Large intestine (tissue), 3 donors: ENCODE data around the gene AP5S1. TPM values are rescaled to one million over a fixed set of nuclear protein-coding genes. Genes with fewer than 3 reads are reported as not detected.

Experiments used
- DNase-seq, 2 donors: peaks; one replicate each; pipeline versions ENCODE4 v3.0.0 to v3.0.0-alpha.2; 2013
- H3K27ac ChIP-seq: one replicate; pipeline ENCODE4 v1.5.1; 2013; ENCODE audit warnings: low read length
- H3K27me3 ChIP-seq: 2 replicates; pipeline ENCODE4 v1.6.1; 2013; ENCODE audit warnings: low read length; ENCODE audit not compliant: control insufficient read depth, insufficient read depth
- H3K36me3 ChIP-seq: 2 replicates; pipeline ENCODE4 v1.6.1; 2013; ENCODE audit warnings: low read length; ENCODE audit not compliant: control insufficient read depth, insufficient read depth
- H3K4me1 ChIP-seq: one replicate; pipeline ENCODE4 v1.6.1; 2013; ENCODE audit warnings: low read length; ENCODE audit not compliant: control insufficient read depth, insufficient read depth
- H3K4me3 ChIP-seq: one replicate; pipeline ENCODE4 v1.5.1; 2013; ENCODE audit warnings: low read length
- H3K9me3 ChIP-seq: one replicate; pipeline ENCODE4 v1.6.1; 2013; ENCODE audit warnings: mild to moderate bottlenecking, low read depth, low read length, moderate library complexity; ENCODE audit not compliant: control insufficient read depth
- WGBS: methylation state at CpG from one replicate; pipeline ENCODE4 v1.1.5; 2013; ENCODE audit warnings: low lambda C conversion rate; ENCODE audit not compliant: insufficient coverage; 5-methylcytosine and 5-hydroxymethylcytosine counted together
- polyA plus RNA-seq: library from polyadenylated mRNA; unstranded; fragments of 120-200 nt; gene quantifications from one replicate; pipeline ENCODE4 v1.2.1, GENCODE V29; 2013

Gene AP5S1
- polyA plus RNA-seq, 1 donor: 8.2 TPM

DNA sequence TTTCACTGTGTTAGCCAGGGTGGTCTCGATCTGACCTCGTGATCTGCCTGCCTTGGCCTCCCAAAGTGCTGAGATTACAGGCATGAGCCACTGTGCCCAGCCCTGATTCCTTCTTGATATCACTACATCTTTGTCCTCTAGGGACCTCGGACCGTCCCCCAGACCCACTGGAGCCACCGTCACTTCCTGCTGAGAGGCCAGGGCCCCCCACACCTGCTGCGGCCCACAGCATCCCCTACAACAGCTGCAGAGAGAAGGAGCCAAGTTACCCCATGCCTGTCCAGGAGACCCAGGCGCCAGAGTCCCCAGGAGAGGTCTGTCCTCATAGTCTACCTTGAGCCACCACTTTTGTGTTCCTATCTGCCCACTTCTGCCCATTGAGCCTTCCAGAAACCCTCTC is 40.8 kb downstream of the AP5S1 start:
- no peaks in the 10 kb centered on the region for H3K9me3 ChIP-seq
- no peak overlapping the region for H3K27ac ChIP-seq
- WGBS: no CpG with 5 or more reads among the region's 7 CpGs
- no peaks in the 10 kb centered on the region for H3K27me3 ChIP-seq
- no peaks in the 10 kb centered on the region for H3K4me1 ChIP-seq
- H3K4me3 ChIP-seq: no peak overlapping the region
- H3K36me3 ChIP-seq: peaks cover 76% of the 10 kb centered on the region
- no peak for DNase-seq

DNA sequence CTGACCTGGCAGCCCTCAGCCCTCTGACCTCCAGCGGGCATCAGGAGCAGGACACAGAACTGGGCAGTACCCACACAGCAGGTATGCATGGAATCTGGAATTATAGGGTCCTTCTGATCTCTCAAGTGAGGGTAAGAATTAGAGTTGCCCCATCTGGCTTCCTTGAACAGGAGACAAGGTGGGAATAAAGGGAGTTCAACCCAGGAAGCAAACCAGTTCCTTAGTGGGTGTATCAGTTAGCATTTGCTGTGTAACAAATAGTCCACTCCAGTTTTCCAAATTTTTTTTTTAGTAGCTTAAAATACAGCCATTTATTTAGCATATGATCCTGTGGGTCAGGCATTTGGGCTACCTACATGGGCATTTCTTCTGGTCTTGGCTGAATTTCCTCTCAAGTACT is 42.0 kb downstream of the AP5S1 start:
- Histone ChIP-seq H3K27ac (no peak overlapping the region), H3K9me3 (no peaks in the 10 kb centered on the region), H3K27me3 (no peaks in the 10 kb centered on the region), H3K4me3 (no peak overlapping the region), H3K36me3 (peaks cover 76% of the 10 kb centered on the region), H3K4me1 (no peaks in the 10 kb centered on the region)
- no peak for DNase-seq
- WGBS: no CpG with 5 or more reads among the region's 1 CpG

DNA sequence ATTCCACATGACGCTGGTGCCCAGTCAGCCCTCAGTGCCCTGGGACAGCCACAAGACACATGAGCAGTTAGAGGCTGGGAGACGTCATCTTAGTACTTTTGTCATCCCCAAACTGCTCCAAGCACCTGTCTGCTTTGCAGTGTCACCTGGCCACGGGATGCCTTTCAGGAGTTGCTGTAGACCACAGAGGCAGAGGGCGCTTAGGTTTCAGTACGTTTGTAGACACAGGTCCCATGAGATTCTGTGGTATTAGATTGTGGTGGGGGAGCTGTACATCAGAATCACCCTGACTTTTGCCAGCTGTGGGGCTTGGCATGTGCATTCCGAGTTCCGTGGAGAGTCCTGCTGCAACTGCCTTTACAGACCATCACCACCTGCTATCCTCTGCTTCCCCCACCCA is 43.0 kb downstream of the AP5S1 start:
- WGBS: no CpG with 5 or more reads among the region's 7 CpGs
- DNase-seq: no peak
- H3K27me3 ChIP-seq: no peaks in the 10 kb centered on the region
- H3K27ac ChIP-seq: no peak overlapping the region
- peaks cover 74% of the 10 kb centered on the region for H3K36me3 ChIP-seq
- H3K4me1 ChIP-seq: no peaks in the 10 kb centered on the region
- no peak overlapping the region for H3K4me3 ChIP-seq
- no peaks in the 10 kb centered on the region for H3K9me3 ChIP-seq

DNA sequence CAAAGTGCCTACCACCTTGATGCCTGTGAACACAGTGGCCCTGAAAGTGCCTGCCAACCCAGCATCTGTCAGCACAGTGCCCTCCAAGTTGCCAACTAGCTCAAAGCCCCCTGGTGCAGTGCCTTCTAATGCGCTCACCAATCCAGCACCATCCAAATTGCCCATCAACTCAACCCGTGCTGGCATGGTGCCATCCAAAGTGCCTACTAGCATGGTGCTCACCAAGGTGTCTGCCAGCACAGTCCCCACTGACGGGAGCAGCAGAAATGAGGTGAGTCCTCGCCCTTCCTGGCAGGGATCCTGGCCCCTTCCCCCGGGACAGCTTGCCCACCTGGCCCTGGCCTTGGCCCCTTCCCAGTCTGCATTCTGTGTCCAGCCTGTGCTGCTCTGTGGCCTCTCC is 44.2 kb downstream of the AP5S1 start:
- WGBS: no CpG with 5 or more reads among the region's 5 CpGs
- H3K36me3 ChIP-seq: peaks cover 71% of the 10 kb centered on the region
- H3K27me3 ChIP-seq: no peaks in the 10 kb centered on the region
- no peaks in the 10 kb centered on the region for H3K9me3 ChIP-seq
- no peaks in the 10 kb centered on the region for H3K4me1 ChIP-seq
- H3K4me3 ChIP-seq: no peak overlapping the region
- H3K27ac ChIP-seq: no peak overlapping the region
- no peak for DNase-seq

DNA sequence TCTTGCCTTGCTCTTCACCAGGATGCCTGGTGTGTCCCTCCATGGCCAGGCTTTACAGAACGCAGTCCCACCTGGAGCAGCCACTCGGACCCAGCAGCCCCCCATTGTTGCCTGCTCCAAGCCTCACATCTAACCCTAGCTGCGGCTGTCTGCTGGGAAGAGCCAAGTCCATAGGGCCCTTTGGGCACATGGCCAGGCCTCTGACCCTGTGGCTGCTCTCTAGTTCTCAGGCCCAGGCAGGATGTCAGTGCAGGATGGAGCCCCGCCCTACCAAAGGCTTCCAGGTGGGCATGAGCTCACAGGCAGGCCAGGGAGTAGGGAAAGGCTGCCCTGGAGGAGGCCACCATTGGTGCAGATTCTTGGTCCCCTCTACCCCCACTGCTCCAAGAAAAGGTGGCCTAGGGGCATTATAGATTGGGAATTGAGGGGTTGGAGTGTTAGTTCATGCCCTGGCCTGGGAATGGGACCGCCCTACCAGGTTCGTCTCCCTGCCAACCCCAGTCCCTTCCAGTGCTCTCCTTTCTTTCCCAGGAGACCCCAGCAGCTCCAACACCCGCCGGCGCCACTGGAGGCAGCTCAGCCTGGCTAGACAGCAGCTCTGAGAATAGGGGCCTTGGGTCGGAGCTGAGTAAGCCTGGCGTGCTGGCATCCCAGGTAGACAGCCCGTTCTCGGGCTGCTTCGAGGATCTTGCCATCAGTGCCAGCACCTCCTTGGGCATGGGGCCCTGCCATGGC is 45.0 kb downstream of the AP5S1 start:
- H3K4me1 ChIP-seq: no peaks in the 10 kb centered on the region
- no peaks in the 10 kb centered on the region for H3K9me3 ChIP-seq
- no peak overlapping the region for H3K27ac ChIP-seq
- peaks cover 75% of the 10 kb centered on the region for H3K36me3 ChIP-seq
- H3K4me3 ChIP-seq: no peak overlapping the region
- no peak for DNase-seq
- no CpG with 5 or more reads among the region's 14 CpGs for WGBS
- H3K27me3 ChIP-seq: no peaks in the 10 kb centered on the region

DNA sequence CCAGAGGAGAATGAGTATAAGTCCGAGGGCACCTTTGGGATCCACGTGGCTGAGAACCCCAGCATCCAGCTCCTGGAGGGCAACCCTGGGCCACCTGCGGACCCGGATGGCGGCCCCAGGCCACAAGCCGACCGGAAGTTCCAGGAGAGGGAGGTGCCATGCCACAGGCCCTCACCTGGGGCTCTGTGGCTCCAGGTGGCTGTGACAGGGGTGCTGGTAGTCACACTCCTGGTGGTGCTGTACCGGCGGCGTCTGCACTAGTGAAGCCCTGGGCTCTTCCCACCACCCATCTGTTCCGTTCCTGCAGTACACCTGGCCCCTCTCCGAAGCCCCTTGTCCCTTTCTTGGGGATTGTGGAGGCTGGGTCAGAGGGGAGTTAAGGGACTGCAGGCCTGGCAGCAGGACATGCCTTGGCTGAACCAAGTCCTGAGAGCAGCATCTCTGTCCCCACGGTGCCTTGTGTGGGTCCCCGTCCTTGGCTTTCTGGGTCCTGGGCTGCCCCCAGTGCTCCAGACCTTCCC is 45.6 kb downstream of the AP5S1 start:
- no CpG with 5 or more reads among the region's 14 CpGs for WGBS
- no peak for DNase-seq
- Histone ChIP-seq H3K27me3 (no peaks in the 10 kb centered on the region), H3K4me1 (no peaks in the 10 kb centered on the region), H3K4me3 (no peak overlapping the region), H3K9me3 (no peaks in the 10 kb centered on the region), H3K36me3 (peaks cover 75% of the 10 kb centered on the region), H3K27ac (no peak overlapping the region)

DNA sequence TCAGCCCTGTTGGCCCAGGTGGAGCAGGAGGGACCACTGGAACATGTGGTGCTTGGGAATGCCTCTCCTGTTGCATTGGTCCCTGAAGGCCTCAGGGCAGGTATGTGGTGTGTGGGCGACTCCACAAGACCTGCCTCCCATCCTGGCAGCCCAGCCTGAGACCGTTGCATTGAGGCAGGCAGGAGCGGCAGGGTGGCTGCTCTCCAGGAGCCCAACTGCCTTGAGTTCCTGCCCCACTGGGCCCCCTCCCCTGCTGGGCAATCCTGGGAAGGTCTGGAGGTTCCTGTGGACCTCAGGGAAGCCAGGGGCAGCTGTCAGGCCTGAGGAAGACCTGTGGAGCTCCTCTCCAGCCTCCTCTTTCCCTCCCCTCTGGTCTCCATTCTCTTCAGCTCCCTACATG is 46.1 kb downstream of the AP5S1 start:
- Histone ChIP-seq H3K4me1 (no peaks in the 10 kb centered on the region), H3K4me3 (no peak overlapping the region), H3K36me3 (peaks cover 76% of the 10 kb centered on the region), H3K9me3 (no peaks in the 10 kb centered on the region), H3K27me3 (no peaks in the 10 kb centered on the region), H3K27ac (no peak overlapping the region)
- no CpG with 5 or more reads among the region's 3 CpGs for WGBS
- no peak for DNase-seq

DNA sequence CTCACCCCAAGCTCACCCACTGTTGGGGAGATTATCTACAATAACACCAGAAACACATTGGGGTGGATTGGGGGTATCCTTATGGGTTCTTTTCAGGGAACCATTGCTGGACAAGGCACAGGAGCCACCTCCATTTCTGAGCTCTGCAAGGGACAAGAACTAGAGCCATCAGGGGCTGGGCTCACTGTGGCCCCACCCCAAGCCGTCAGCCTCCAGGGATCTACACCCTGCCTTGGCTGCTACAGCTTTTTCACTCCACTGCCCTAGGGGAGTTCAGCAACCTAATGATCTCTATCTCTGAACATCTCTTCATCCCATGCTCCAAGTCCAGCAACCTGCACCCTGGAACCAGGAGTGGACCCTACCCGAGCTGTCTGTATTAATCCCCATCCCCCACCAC is 47.5 kb downstream of the AP5S1 start:
- Histone ChIP-seq H3K4me1 (no peaks in the 10 kb centered on the region), H3K27me3 (no peaks in the 10 kb centered on the region), H3K27ac (no peak overlapping the region), H3K4me3 (no peak overlapping the region), H3K36me3 (peaks cover 71% of the 10 kb centered on the region), H3K9me3 (no peaks in the 10 kb centered on the region)
- no peak for DNase-seq
- WGBS: no CpG with 5 or more reads among the region's 2 CpGs

DNA sequence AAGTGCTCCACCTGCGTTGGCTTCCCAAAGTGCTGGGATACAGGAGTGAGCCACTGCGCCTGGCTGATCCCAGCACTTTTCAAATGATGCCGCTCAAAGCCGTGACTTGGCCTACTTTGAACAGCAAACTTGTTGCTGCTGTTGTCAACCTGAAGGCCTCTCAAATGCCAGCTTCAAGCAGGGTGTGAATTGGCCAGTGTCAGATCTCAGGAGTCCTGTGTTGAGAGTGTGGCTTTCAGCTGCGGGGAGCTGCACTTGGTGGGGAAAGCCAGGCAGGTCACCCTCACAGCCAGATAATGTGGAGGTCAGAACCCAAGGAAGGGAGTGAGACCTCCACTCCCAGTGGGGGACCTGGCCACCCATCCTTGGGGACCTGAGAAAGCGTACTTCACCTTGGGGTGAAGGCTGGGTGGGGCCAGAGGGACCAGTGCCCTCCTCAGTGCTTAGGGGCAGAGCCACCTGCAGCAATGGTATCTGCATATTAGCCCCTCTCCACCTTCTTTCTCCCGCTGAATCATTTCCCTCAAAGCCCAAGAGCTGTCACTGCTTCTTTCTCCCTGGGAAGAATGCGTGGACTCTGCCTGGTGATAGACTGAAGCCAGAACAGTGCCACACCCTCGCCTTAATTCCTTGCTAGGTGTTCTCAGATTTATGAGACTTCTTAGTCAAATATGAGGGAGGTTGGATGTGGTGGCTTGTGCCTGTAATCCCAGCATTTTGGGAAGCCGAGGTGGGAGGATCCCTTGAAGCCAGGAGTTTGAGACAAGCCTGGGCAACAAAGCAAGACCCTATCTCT is 49.7 kb downstream of the AP5S1 start:
- Histone ChIP-seq H3K36me3 (peaks cover 69% of the 10 kb centered on the region), H3K4me1 (no peaks in the 10 kb centered on the region), H3K4me3 (no peak overlapping the region), H3K27me3 (no peaks in the 10 kb centered on the region), H3K27ac (no peak overlapping the region), H3K9me3 (no peaks in the 10 kb centered on the region)
- peak in 1 of 2 donors; percentile 39 for DNase-seq
- no CpG with 5 or more reads among the region's 10 CpGs for WGBS

DNA sequence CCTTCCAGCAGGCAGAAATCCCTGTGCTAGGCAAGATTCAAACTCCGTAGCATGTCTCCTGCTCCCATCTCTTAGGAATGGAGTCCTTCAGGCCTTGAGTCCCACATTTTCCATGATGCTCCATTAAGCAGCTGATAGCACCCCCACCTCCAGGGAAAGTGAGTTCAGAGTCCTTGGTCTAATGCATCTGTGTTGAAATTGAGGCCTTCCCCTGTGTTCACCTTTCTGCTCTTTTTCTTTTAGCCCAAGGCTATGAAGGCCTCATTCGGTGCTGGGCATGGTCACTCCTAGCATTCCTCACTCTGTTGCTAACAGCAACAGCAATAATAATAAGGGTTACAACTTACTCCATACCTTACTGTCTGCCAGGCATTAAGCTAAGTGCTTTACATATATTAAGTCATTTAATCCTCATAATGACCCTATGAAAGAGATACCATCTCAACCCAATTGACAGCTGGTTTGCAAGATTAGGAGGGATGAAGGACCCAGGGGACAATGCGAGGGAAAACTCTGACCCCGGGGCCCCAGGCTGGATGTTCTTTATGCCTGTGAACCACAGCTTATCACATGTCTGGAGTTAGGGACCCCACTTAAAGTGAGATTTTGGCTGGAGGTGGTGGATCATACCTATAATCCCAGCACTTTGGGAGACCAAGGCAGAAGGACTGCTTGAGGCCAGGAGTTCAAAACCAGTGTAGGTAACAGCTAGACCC is 51.4 kb downstream of the AP5S1 start:
- Histone ChIP-seq H3K27me3 (no peaks in the 10 kb centered on the region), H3K9me3 (no peaks in the 10 kb centered on the region), H3K27ac (no peak overlapping the region), H3K4me3 (no peak overlapping the region), H3K4me1 (no peaks in the 10 kb centered on the region), H3K36me3 (peaks cover 52% of the 10 kb centered on the region)
- DNase-seq: peak in 1 of 2 donors; percentile 41
- WGBS: no CpG with 5 or more reads among the region's 4 CpGs
